CD14-positive monocyte (primary cell): ENCODE results near the gene SMAD2. TPM values are rescaled to one million over a fixed set of nuclear protein-coding genes. Genes with fewer than 3 reads are reported as not detected.

Experiments
- DNase-seq, 3 donors: peaks; one replicate each; pipeline ENCODE4 v3.0.0-alpha.2; 2011 to 2022
- H2AFZ ChIP-seq: 2 replicates; pipeline ENCODE4 v1.6.0; 2012; ENCODE audit warnings: mild to moderate bottlenecking, low read depth, low read length, inconsistent platforms; ENCODE audit not compliant: insufficient read depth, poor library complexity, severe bottlenecking
- H3K27ac ChIP-seq, 2 donors: 1 replicate in 1 of 2; 2 replicates in 1 of 2; pipeline ENCODE4 v1.5.1; 2012 to 2013; ENCODE audit warnings: low read length in 2 of 2, control low read depth in 1 of 2, inconsistent platforms in 1 of 2, low read depth in 1 of 2, mild to moderate bottlenecking in 1 of 2
- H3K27me3 ChIP-seq, 2 donors: one replicate each; pipeline versions ENCODE4 v1.6.0 to v1.6.1; 2011 to 2013; ENCODE audit warnings: low read length in 2 of 2; ENCODE audit not compliant: control insufficient read depth in 2 of 2, insufficient read depth in 2 of 2
- H3K36me3 ChIP-seq, 2 donors: replicated peaks in 1 of 2; 1 replicate in 1 of 2; 2 replicates in 1 of 2; pipeline versions ENCODE4 v1.5.1 to v1.6.1; 2012 to 2013; ENCODE audit warnings: low read length in 2 of 2, control low read depth in 1 of 2, inconsistent platforms in 1 of 2, mild to moderate bottlenecking in 1 of 2; ENCODE audit not compliant: insufficient read depth in 2 of 2, control insufficient read depth in 1 of 2
- H3K4me1 ChIP-seq, 2 donors: 1 replicate in 1 of 2; 2 replicates in 1 of 2; pipeline versions ENCODE4 v1.5.1 to v1.6.1; 2012 to 2013; ENCODE audit warnings: low read length in 2 of 2, control low read depth in 1 of 2, inconsistent platforms in 1 of 2, mild to moderate bottlenecking in 1 of 2, moderate library complexity in 1 of 2; ENCODE audit not compliant: insufficient read depth in 2 of 2, control insufficient read depth in 1 of 2
- H3K4me2 ChIP-seq: replicated peaks from 2 replicates; pipeline ENCODE3; 2012; ENCODE audit warnings: low read length, moderate library complexity, mild to moderate bottlenecking; ENCODE audit not compliant: poor library complexity, severe bottlenecking; ENCODE audit errors: extremely low read depth
- H3K4me3 ChIP-seq, 3 experiments: fragments of 200-600 bp in 1 of 3; sonication (generic) in 1 of 3; replicated peaks in 1 of 3; 1 replicate in 2 of 3; 2 replicates in 1 of 3; pipeline ENCODE4 v1.5.1; 2011 to 2013; ENCODE audit warnings: low read length in 3 of 3, mild to moderate bottlenecking in 3 of 3, control low read depth in 2 of 3, low read depth in 2 of 3, inconsistent platforms in 1 of 3, moderate library complexity in 1 of 3
- H3K79me2 ChIP-seq: 2 replicates; pipeline ENCODE4 v1.6.0; 2012; ENCODE audit warnings: mild to moderate bottlenecking, control low read depth, inconsistent platforms, low read length, moderate library complexity; ENCODE audit not compliant: insufficient read depth
- H3K9ac ChIP-seq: 2 replicates; pipeline ENCODE4 v1.6.0; 2017; ENCODE audit warnings: low read length, mild to moderate bottlenecking; ENCODE audit not compliant: insufficient read depth, poor library complexity, severe bottlenecking
- H3K9me3 ChIP-seq, 2 donors: replicated peaks in 1 of 2; 1 replicate in 1 of 2; 2 replicates in 1 of 2; pipeline versions ENCODE4 v1.5.1 to v1.6.1; 2012 to 2013; ENCODE audit warnings: low read length in 2 of 2, control low read depth in 1 of 2; ENCODE audit not compliant: control insufficient read depth in 1 of 2, insufficient read depth in 1 of 2
- H4K20me1 ChIP-seq: 2 replicates; pipeline ENCODE4 v1.6.0; 2012; ENCODE audit warnings: mild to moderate bottlenecking, low read length, control low read depth, moderate library complexity; ENCODE audit not compliant: insufficient read depth
- H3K27ac Mint-ChIP-seq, 7 donors: one replicate each; pipeline ENCODE4 v1.8.0; 2020; ENCODE audit warnings: mild to moderate bottlenecking in 7 of 7, mixed read lengths in 7 of 7, moderate library complexity in 6 of 7, inconsistent platforms in 2 of 7
- H3K27me3 Mint-ChIP-seq, 3 donors: one replicate each; pipeline ENCODE4 v1.8.0; 2021 to 2022; ENCODE audit warnings: low read depth in 3 of 3, mild to moderate bottlenecking in 3 of 3, mixed read lengths in 3 of 3, moderate library complexity in 3 of 3, inconsistent platforms in 1 of 3
- H3K36me3 Mint-ChIP-seq, 2 donors: one replicate each; pipeline ENCODE4 v1.8.0; 2020; ENCODE audit warnings: mixed read lengths in 2 of 2, inconsistent platforms in 1 of 2, mild to moderate bottlenecking in 1 of 2
- H3K4me1 Mint-ChIP-seq: one replicate; pipeline ENCODE4 v1.8.0; 2020; ENCODE audit warnings: mild to moderate bottlenecking, mixed read lengths
- H3K4me3 Mint-ChIP-seq, 2 donors: one replicate each; pipeline ENCODE4 v1.8.0; 2020; ENCODE audit warnings: mild to moderate bottlenecking in 2 of 2, mixed read lengths in 2 of 2, moderate library complexity in 1 of 2
- H3K9me3 Mint-ChIP-seq, 7 donors: one replicate each; pipeline ENCODE4 v1.8.0; 2020 to 2022; ENCODE audit warnings: mixed read lengths in 7 of 7, mild to moderate bottlenecking in 6 of 7, moderate library complexity in 6 of 7, inconsistent platforms in 2 of 7
- CTCF ChIP-seq: fragments of 200-600 bp; IDR thresholded peaks from one replicate; pipeline ENCODE4 v1.8.0; 2022; ENCODE audit warnings: antibody characterized with exemption, mild to moderate bottlenecking
- WGBS: methylation state at CpG from one replicate; pipeline ENCODE4 v1.1.5; 2013; ENCODE audit warnings: missing lambda C conversion rate; ENCODE audit not compliant: insufficient coverage; 5-methylcytosine and 5-hydroxymethylcytosine counted together
- intact Hi-C, 2 donors: fragments of 100-400 bp; cut with micrococcal nuclease; formaldehyde crosslinking; loops; one replicate each; pipeline versions ENCODE4 v1.15.0 to v1.15.1; 2023
- polyA plus RNA-seq, 3 donors: library from polyadenylated mRNA; depleted of rRNA in 1 of 3; unstranded in 2 of 3; stranded (reverse) in 1 of 3; fragments of 300-500 nt in 2 of 3; fragments of >200 nt in 1 of 3; fragmentation: Illumina TruSeq in 2 of 3; gene quantifications; 1 replicate in 2 of 3; 2 replicates in 1 of 3; pipeline ENCODE4 v1.2.3, GENCODE V29; 2012 to 2021

SMAD2 gene
- polyA plus RNA-seq, 3 donors, result 48.1 to 72.6 (median 70.6) TPM

DNA sequence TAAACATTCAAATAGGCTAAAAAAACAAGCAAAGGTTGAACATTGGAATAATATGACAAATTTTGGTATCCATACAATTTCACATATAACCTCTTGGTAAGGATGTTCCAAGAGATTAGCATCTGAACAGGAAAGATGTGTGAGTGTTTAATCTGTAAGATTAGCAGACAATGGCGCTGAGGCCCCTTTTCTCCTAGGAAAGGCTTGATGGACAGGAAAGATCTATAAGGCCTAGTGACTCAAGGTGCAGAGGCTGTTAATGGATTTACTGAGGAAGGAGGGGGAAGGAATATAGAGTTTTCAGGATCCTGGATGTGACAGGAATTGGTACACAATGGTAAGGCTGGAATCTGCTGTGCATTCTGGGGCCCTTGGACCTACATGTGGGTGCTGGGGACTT lies 48.1 kb upstream of the SMAD2 start:
- Histone ChIP-seq H3K36me3 (no peaks in the 10 kb centered on the region), H4K20me1 (no peaks in the 10 kb centered on the region), H2AFZ (no peak overlapping the region), H3K9ac (no peak overlapping the region), H3K79me2 (no peaks in the 10 kb centered on the region), H3K4me3 (no peak overlapping the region), H3K27ac (no peak overlapping the region), H3K27me3 (no peaks in the 10 kb centered on the region), H3K4me2 (no peak overlapping the region), H3K9me3 (no peaks in the 10 kb centered on the region), H3K4me1 (peaks cover 9 to 10% of the 10 kb centered on the region in 2 donors)
- Mint-ChIP-seq H3K9me3 (peaks cover 0 to 2% (median 0%) of the 10 kb centered on the region in 7 donors), H3K36me3 (peaks cover 0 to 2% of the 10 kb centered on the region in 2 donors), H3K4me3 (no peak overlapping the region), H3K4me1 (peaks cover 14% of the 10 kb centered on the region), H3K27ac (peak overlapping the region in 1 of 7 donors; percentile 11), H3K27me3 (peaks cover 6 to 8% (median 7%) of the 10 kb centered on the region in 3 donors)
- 88% methylated on average over 1 of the region's 1 CpG for WGBS
- no peak for DNase-seq
- intact Hi-C loops, result no loop called here
- TF ChIP-seq CTCF, result no peak

DNA sequence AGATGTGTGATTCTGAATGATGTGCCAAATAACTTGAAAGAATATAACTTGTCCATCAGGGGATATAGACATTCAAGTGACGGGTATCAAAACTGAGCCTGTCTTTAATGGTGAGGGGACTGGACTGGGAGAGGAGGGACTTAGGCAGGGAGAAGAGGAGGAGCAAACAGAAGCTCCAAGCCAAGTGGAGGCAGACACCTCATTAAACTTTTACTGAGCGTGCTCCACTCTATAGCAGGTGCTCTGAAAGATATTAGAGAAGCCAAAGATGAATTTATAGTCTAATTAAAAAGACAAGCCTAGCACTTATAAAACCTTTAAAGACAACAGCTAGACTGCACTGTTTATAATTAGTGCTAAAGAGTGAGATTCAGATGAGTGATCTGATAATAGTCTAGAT lies 47.7 kb upstream of the SMAD2 start:
- no peak for TF ChIP-seq CTCF

More for the DNA sequence above, 47.7 kb upstream of the SMAD2 start:
- no peak for DNase-seq
- Mint-ChIP-seq H3K27me3 (peaks cover 3 to 8% (median 8%) of the 10 kb centered on the region in 3 donors), H3K4me3 (no peak overlapping the region), H3K4me1 (peaks cover 9% of the 10 kb centered on the region), H3K27ac (no peak overlapping the region), H3K36me3 (no peaks in the 10 kb centered on the region), H3K9me3 (peaks cover 0 to 2% (median 0%) of the 10 kb centered on the region in 7 donors)
- Histone ChIP-seq H3K4me2 (no peak overlapping the region), H3K9me3 (no peaks in the 10 kb centered on the region), H3K36me3 (no peaks in the 10 kb centered on the region), H3K4me1 (peaks cover 4 to 5% of the 10 kb centered on the region in 2 donors), H2AFZ (no peak overlapping the region), H3K9ac (no peak overlapping the region), H3K79me2 (no peaks in the 10 kb centered on the region), H3K4me3 (no peak overlapping the region), H4K20me1 (no peaks in the 10 kb centered on the region), H3K27me3 (no peaks in the 10 kb centered on the region), H3K27ac (no peak overlapping the region)
- WGBS, result no CpG with 5 or more reads among the region's 2 CpGs
- intact Hi-C loops, result no loop called here
